GM19035 (cell line): Measurements from ENCODE around the gene STARD10.
"Not testable (repeated sequence)": the region's sequence is repeated elsewhere in the genome, so short reads cannot be mapped to it uniquely, and the experiment has no call there.

ENCODE experiments used
- ATAC-seq: cut with Tn5 transposase; IDR thresholded peaks from one replicate; pipeline ENCODE4 v1.9.1; 2021; ENCODE audit not compliant: unreplicated experiment

Gene STARD10

GRCh38 chr11:72808331-72808798 is 14.5 kb upstream of the STARD10 start:
- ATAC-seq, result no peak

- no peak for ATAC-seq
Measured at GRCh38 chr11:72807792-72808191, 13.9 kb upstream of the STARD10 start.

- no peak for ATAC-seq
Measured at GRCh38 chr11:72807021-72807693, 13.3 kb upstream of the STARD10 start.

- not testable (repeated sequence) for ATAC-seq
Measured at GRCh38 chr11:72806378-72806777, 12.5 kb upstream of the STARD10 start.

GRCh38 chr11:72805216-72805615 is 11.4 kb upstream of the STARD10 start:
- ATAC-seq, result no peak

GRCh38 chr11:72802822-72803221 is 9.0 kb upstream of the STARD10 start:
- no peak for ATAC-seq

GRCh38 chr11:72799441-72799840 is 5.6 kb upstream of the STARD10 start:
- ATAC-seq, result no peak

GRCh38 chr11:72798361-72798760 is 4.5 kb upstream of the STARD10 start:
- no peak for ATAC-seq

- no peak for ATAC-seq
Measured at GRCh38 chr11:72793076-72793424, 797 bp downstream of the STARD10 start.

GRCh38 chr11:72792437-72793021 is 1.3 kb downstream of the STARD10 start:
- ATAC-seq, result no peak

GRCh38 chr11:72791228-72791627 is 2.6 kb downstream of the STARD10 start:
- ATAC-seq, result not testable (repeated sequence)

GRCh38 chr11:72789493-72790131 is 4.2 kb downstream of the STARD10 start:
- ATAC-seq, result no peak

- no peak for ATAC-seq
Measured at GRCh38 chr11:72788241-72788640, 5.6 kb downstream of the STARD10 start.

- ATAC-seq, result no peak
Measured at GRCh38 chr11:72787216-72788104, 6.4 kb downstream of the STARD10 start.

- no peak for ATAC-seq
Measured at GRCh38 chr11:72786305-72787215, 7.3 kb downstream of the STARD10 start.

GRCh38 chr11:72784662-72785061 is 9.2 kb downstream of the STARD10 start:
- ATAC-seq, result no peak

- ATAC-seq, result no peak
Measured at GRCh38 chr11:72783144-72783905, 10.5 kb downstream of the STARD10 start.

GRCh38 chr11:72782081-72782920 is 11.5 kb downstream of the STARD10 start:
- peak; percentile 31 for ATAC-seq
